ENCODE results near the gene BAIAP2L2. TPM values are rescaled to one million over a fixed set of nuclear protein-coding genes. Genes with fewer than 3 reads are reported as not detected.

The BAIAP2L2 gene
- total and polyA plus RNA-seq, 4 donors = 0.33 to 0.46 (median 0.44) TPM; not detected in 1

GRCh38 chr22:38153821-38154562 is 43.5 kb upstream of the BAIAP2L2 start (continued):
- no peak for TF ChIP-seq ZBTB33 (IDR thresholded peaks at IDR 0.05)
- no peak for TF ChIP-seq GABPA (IDR thresholded peaks at IDR 0.05 in 1 of 2, conservative IDR thresholded peaks at IDR 0.05 in 1 of 2)
- no peak for TF ChIP-seq JUND (IDR thresholded peaks at IDR 0.05)

GRCh38 chr22:38151126-38151500 is 40.6 kb upstream of the BAIAP2L2 start:
- DNase-seq (ENCODE audit: low spot score) = no peak
- TF ChIP-seq RAD21 (IDR thresholded peaks at IDR 0.05) (no peak), FOXA1 (IDR thresholded peaks at IDR 0.05) (no peak), MAX (IDR thresholded peaks at IDR 0.05) (no peak), RXRA (IDR thresholded peaks at IDR 0.05) (no peak), ATF3 (IDR thresholded peaks at IDR 0.05) (no peak), EGR1 (IDR thresholded peaks at IDR 0.05; ENCODE audit: low read depth in 2 of 2) (no peak), SP1 (IDR thresholded peaks at IDR 0.05) (no peak), CTCF (IDR thresholded peaks at IDR 0.05; ENCODE audit: low read depth, low read length, missing input control) (no peak), TAF1 (conservative IDR thresholded peaks at IDR 0.05) (no peak), NR2F2 (IDR thresholded peaks at IDR 0.05) (no peak), HNF4G (IDR thresholded peaks at IDR 0.05) (no peak), FOXA2 (IDR thresholded peaks at IDR 0.05) (no peak), REST (IDR thresholded peaks at IDR 0.05) (no peak), GABPA (IDR thresholded peaks at IDR 0.05 in 1 of 2, conservative IDR thresholded peaks at IDR 0.05 in 1 of 2) (no peak), HNF4A (conservative IDR thresholded peaks at IDR 0.05) (no peak)
- Histone ChIP-seq H3K4me1 (ENCODE audit: control insufficient read depth in 4 of 4, insufficient read depth in 4 of 4, low read length in 3 of 4) (peaks cover 6 to 22% (median 10%) of the 10 kb centered on the region in 4 donors), H3K4me3 (ENCODE audit: low read depth in 1 of 3, low read length in 3 of 3) (no peak overlapping the region), H3K36me3 (ENCODE audit: control insufficient read depth in 4 of 4, insufficient read depth in 3 of 4, low read depth in 1 of 4, low read length in 3 of 4) (no peaks in the 10 kb centered on the region), H3K9me3 (ENCODE audit: control insufficient read depth in 4 of 4, low read length in 3 of 4) (no peaks in the 10 kb centered on the region), H3K27me3 (ENCODE audit: control insufficient read depth in 4 of 4, insufficient read depth in 4 of 4, low read length in 3 of 4) (no peaks in the 10 kb centered on the region), H3K9ac (ENCODE audit: low read depth in 1 of 2, low read length in 2 of 2) (no peak overlapping the region), H3K27ac (ENCODE audit: low read depth in 1 of 2, low read length in 2 of 2) (no peak overlapping the region)
- WGBS = 96% methylated on average over 8 of the region's 8 CpGs
